K562 (cell line): ENCODE measurements around the gene SRRM5. TPM values are rescaled to one million over a fixed set of nuclear protein-coding genes. Genes with fewer than 3 reads are reported as not detected.

Source experiments
- ESRRB ChIP-seq: fragments of 250-450 bp; sonication (Bioruptor Pico); IDR thresholded peaks from 2 replicates; pipeline ENCODE4 v1.5.0; 2020; ENCODE audit warnings: mild to moderate bottlenecking, moderate library complexity, borderline replicate concordance
- FOS ChIP-seq: IDR thresholded peaks from 3 replicates; pipeline ENCODE4 v1.6.1; 2011; ENCODE audit not compliant: insufficient read length; ENCODE audit errors: extremely low read depth
- HNRNPLL ChIP-seq: fragments of 200-400 bp; formaldehyde crosslinking; IDR thresholded peaks from 2 replicates; pipeline ENCODE4 v1.6.1; 2017; ENCODE audit warnings: low read length, low read depth, mild to moderate bottlenecking; ENCODE audit not compliant: poor library complexity, severe bottlenecking
- KDM1A ChIP-seq, 2 experiments: fragments of 450-650 bp; IDR thresholded peaks; 2 replicates each; pipeline ENCODE4 v1.6.1; 2016; ENCODE audit warnings: mild to moderate bottlenecking in 2 of 2
- MBD1 ChIP-seq: fragments of 250-450 bp; sonication (Bioruptor Pico); IDR thresholded peaks from 2 replicates; pipeline ENCODE4 v1.8.0; 2022; ENCODE audit warnings: inconsistent platforms
- NKRF ChIP-seq: fragments of 450-650 bp; IDR thresholded peaks from 2 replicates; pipeline ENCODE4 v1.6.1; 2016; ENCODE audit warnings: borderline replicate concordance
- NR2C2 ChIP-seq, 2 experiments: fragments of 200-800 bp in 1 of 2; sonication (Bioruptor generic) in 1 of 2; sonication (generic) in 1 of 2; formaldehyde crosslinking in 1 of 2; IDR thresholded peaks; 2 replicates each; pipeline versions ENCODE4 v1.6.1 to v1.8.0; 2016 to 2022; ENCODE audit warnings: mild to moderate bottlenecking in 1 of 2, missing compliant biosample characterization in 1 of 2, missing genetic modification characterization in 1 of 2, missing genetic modification reagents in 1 of 2
- PML ChIP-seq: IDR thresholded peaks from 2 replicates; pipeline ENCODE4 v1.6.1; 2012; ENCODE audit warnings: low read length, inconsistent platforms
- SAP30 ChIP-seq: fragments of 200-600 bp; sonication (generic); IDR thresholded peaks from 2 replicates; pipeline ENCODE4 v1.6.1; 2012; ENCODE audit warnings: borderline replicate concordance, low read depth, mild to moderate bottlenecking, moderate library complexity, low read length, control low read depth, inconsistent platforms; ENCODE audit not compliant: insufficient read depth, poor library complexity, severe bottlenecking
- SMARCE1 ChIP-seq: fragments of 450-650 bp; IDR thresholded peaks from 2 replicates; pipeline ENCODE4 v1.7.1; 2016; ENCODE audit warnings: mild to moderate bottlenecking
- ZNF253 ChIP-seq: fragments of 250-450 bp; sonication (Bioruptor Pico); conservative IDR thresholded peaks from 2 replicates; pipeline ENCODE4 v1.6.1; 2021; ENCODE audit warnings: mild to moderate bottlenecking
- ZNF398 ChIP-seq: fragments of 250-450 bp; sonication (Bioruptor Pico); IDR thresholded peaks from 2 replicates; pipeline ENCODE4 v1.8.0; 2021; ENCODE audit warnings: moderate library complexity, mild to moderate bottlenecking, inconsistent platforms
- polyA plus RNA-seq, 8 experiments: library from polyadenylated mRNA; depleted of rRNA in 4 of 8; stranded (reverse) in 5 of 8; unstranded in 3 of 8; fragments of >200 nt; fragmentation: Nextera tagmentation in 2 of 8; fragmentation: Illumina TruSeq in 1 of 8; extraction: Ambion mirVana in 2 of 8; extraction: Trizol in 1 of 8; gene quantifications; 2 replicates each; pipeline versions ENCODE4 v1.2.1 to v1.2.3, GENCODE V29; 2011 to 2014; ENCODE audit warnings: inconsistent platforms in 1 of 8, missing spikeins in 1 of 8
- total RNA-seq, 7 experiments: library from RNA; depleted of rRNA in 6 of 7; stranded (reverse); fragments of >200 nt in 6 of 7; fragmentation: Illumina TruSeq in 2 of 7; extraction: Trizol in 2 of 7; gene quantifications; 2 replicates each; pipeline versions ENCODE4 v1.2.1 to v1.2.3, GENCODE V29; 2011 to 2021; ENCODE audit warnings: low replicate concordance in 1 of 7

Gene SRRM5
- total and polyA plus RNA-seq, 9 of the 15 experiments (the other 6 are each of a cell fraction or from before 2014, with no cell fraction given), result 0.09 to 0.45 (median 0.18) TPM; not detected in 2

- TF ChIP-seq MBD1 (CRISPR knock-in tag) (no peak), ZNF253 (CRISPR knock-in tag) (no peak), KDM1A (IDR thresholded peaks at IDR 0.05) (0 out of 4 replicates have a peak, but pooled peaks of 1 of the 2 experiments have one; percentile 4), ESRRB (CRISPR knock-in tag) (no peak), NKRF (peak; percentile 7; the same call in 1 of the 2 replicates), ZNF398 (CRISPR knock-in tag) (no peak), PML (0 out of 2 replicates have a peak, but pooled peaks have one; percentile 9), FOS (no peak), SMARCE1 (0 out of 2 replicates have a peak, but pooled peaks have one; percentile 43), HNRNPLL (no peak), NR2C2 (CRISPR knock-in tag; IDR thresholded peaks at IDR 0.05) (peak; percentile 18; the same call in 1 of the 2 replicates), NR2C2 (tag; IDR thresholded peaks at IDR 0.05) (peak; percentile 94), SAP30 (peak; percentile 8)
- TF ChIP-seq, all 486 proteins: peak for 13
Observed at GRCh38 chr19:43596842-43597461, 14.9 kb upstream of the SRRM5 start (continued).
